GM15510 (cell line): ENCODE measurements around the gene ERGIC2.

Experiments used
- POLR2A ChIP-seq: IDR thresholded peaks from 3 replicates; pipeline ENCODE4 v1.6.1; 2011; ENCODE audit warnings: borderline replicate concordance; ENCODE audit not compliant: insufficient read length; ENCODE audit errors: extremely low read depth

ERGIC2 gene

DNA sequence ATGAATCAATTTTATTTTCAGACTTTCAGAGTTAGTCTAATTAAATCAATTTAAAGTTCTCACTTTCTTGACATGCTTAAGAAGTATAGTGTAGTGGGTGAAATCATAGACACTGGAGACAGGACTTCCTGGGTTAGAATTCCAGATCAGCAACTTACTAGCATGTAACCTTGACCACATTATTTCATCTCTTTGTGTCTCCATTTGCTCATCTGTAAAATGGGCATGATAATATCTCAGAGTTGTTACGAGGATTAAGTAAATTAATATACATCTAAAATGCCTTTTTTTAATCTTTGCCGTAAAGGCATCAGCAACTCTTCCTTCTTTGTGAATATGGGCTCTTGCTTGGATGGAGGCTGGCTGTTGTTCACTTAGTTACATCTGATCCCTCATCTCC, 1.3 kb upstream of the ERGIC2 start:
- no peak for TF ChIP-seq POLR2A

GRCh38 chr12:29376118-29376517, 4.9 kb downstream of the ERGIC2 start:
- TF ChIP-seq POLR2A = no peak

- TF ChIP-seq POLR2A = no peak
Observed at GRCh38 chr12:29374913-29375312, 6.1 kb downstream of the ERGIC2 start.

DNA sequence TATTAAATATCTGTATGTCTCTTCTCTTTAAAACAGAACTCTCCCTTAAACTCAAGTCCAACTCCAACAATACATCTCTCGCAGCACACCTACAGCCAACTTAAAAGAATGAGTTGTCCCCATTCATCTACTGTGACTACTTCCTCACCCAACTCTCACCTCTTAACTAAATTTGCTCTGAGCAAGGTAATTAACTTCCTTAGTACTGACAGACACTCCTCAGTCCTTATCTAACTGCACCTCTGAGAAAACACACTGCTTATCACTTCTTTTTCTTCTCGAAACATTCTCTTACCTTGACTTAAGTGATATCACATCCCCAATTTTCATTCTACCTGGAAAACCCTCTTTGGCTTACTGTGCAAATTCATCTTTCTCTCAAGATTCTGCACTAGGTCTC, 7.0 kb downstream of the ERGIC2 start:
- no peak for TF ChIP-seq POLR2A

DNA sequence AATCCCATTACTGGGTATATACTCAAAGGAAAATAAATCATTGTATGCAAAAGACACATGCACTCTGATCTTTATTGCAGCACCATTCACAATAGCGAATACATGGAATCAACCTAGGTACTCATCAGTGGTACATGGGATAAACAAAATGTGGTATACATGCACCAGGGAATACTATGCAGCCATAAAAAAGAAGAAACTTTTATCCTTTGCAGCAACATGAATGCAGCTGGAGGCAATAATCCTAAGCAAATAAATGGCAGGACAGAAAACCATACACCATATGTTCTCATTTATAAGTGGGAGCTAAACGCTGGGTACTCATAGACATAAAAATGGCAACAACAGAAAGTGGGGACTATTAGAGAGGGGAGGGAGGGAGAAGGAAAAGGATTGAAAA, 15.9 kb downstream of the ERGIC2 start:
- no peak for TF ChIP-seq POLR2A

- no peak for TF ChIP-seq POLR2A
Observed at GRCh38 chr12:29354954-29355353, 26.0 kb downstream of the ERGIC2 start.

DNA sequence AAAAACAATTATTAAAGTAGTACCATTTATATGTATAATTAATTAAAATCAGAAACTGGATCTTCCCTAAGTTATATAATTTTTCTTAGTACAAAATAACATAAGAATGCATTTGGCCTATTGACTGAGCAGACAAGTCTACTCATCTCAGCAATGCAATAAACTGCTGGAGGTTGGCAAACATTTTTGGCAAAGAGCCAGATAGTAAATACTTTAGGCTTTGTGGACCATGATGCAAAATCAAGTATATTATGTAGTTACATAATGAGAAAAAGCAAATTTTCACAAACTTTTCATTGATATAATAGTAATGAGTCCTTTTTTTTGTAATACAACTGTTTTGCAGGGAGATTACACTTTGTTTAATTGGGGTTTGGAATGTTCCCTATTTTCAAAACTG, 30.9 kb downstream of the ERGIC2 start:
- TF ChIP-seq POLR2A = no peak

DNA sequence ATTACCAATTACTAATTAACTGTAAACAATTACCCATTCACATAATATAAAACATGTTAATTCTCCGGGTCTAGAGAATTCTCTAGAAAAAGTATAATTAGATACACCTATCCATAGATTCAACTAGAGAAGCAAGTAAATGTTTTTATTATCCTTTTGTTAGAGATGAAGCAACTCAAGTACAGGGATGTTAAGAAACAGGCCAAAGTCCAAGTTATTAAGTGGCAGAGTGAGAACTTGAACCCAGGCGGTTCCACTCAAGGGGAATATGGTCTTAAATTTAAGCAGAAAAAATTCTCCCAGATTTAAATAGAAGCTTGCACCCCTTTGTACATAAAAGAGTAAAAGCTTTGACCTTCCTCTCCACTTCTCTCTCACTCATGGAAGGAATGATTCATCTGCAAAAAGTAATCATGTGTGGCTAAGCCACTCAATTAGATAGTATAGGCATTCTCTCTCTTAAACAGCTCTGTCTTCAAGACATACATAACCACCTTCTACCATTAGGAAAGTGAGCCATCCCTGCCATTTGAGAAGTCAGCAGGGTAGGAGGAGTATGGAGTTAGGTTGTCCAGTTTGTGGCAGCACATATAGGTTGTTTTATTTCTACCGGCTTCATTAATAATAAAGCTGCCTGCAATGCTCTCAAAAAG, 34.1 kb downstream of the ERGIC2 start:
- TF ChIP-seq POLR2A = no peak

- TF ChIP-seq POLR2A = no peak
Observed at GRCh38 chr12:29343022-29343799, 37.8 kb downstream of the ERGIC2 start.

DNA sequence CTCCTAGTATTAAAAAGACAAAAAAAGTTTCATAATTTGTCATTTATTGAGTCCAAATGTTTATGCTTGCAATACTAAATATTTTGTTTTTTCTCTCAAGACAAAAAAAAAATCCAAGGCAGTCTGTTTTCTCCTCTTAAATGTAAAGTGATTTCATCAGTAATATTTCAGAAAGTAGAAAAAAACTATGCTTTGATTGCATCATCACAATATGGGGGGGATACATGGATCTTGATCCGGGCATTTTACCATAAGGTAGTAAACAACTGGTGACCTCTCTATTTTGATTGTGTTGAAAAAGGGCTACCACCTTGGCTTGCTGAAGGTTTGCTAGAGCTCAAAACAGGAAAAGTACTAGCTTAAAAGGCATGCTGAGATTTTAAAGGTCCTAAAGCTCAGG, 43.6 kb downstream of the ERGIC2 start:
- no peak for TF ChIP-seq POLR2A

- TF ChIP-seq POLR2A = no peak
Observed at GRCh38 chr12:29334937-29335336, 46.0 kb downstream of the ERGIC2 start.

- TF ChIP-seq POLR2A = no peak
Observed at GRCh38 chr12:29333178-29333577, 47.8 kb downstream of the ERGIC2 start.

DNA sequence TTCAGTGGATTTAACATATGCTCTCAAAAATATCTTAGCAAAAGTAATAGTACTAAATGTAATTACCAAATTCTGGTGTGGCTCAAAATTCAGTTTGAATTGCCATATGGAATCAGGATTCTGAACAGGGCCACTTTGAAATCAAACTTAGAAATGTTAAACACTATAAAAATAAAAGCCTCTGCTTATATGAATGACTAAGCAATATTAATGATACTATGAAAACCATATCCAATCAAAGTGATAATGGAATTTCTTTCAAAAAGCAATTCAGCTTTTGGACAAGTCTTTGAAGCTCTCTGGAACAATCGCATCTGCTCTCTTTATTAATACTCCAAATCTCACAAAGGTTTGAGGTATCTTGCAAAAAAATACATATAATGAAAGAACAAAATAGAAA, 51.6 kb downstream of the ERGIC2 start:
- no peak for TF ChIP-seq POLR2A

DNA sequence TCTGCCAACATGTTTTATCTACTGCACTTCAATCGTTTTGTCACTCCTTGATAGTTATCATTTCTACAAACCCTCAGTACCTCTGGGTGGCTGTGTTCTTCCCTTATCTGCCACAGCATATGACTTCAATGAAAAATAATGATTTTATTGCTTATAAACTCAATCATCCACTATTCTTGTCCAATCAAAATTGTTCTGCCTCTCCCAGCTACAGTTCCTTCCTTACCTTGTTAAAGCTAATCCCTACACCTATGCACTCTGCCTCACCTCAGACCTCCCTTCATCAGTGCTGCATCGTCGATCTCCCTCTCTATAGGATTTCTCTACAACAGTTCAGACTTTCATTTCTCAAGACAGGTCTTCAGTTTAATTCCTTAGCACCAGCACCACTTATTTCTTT, 58.8 kb downstream of the ERGIC2 start:
- TF ChIP-seq POLR2A = no peak

GRCh38 chr12:29320295-29321085, 60.5 kb downstream of the ERGIC2 start:
- no peak for TF ChIP-seq POLR2A
